Thyroid gland (tissue), 4 donors: ENCODE results near the gene PCED1A.

Experiments
- CTCF ChIP-seq, 6 experiments: fragments of 200-600 bp in 3 of 6; fragments of 450-650 bp in 3 of 6; sonication (generic) in 3 of 6; IDR thresholded peaks; one replicate each; pipeline ENCODE4 v1.5.1; 2016 to 2019; ENCODE audit warnings: antibody characterized with exemption in 6 of 6, mild to moderate bottlenecking in 2 of 6, inconsistent platforms in 1 of 6, moderate library complexity in 1 of 6
- POLR2A ChIP-seq, 2 donors: fragments of 450-650 bp; IDR thresholded peaks; one replicate each; pipeline ENCODE4 v1.6.1; 2017; ENCODE audit warnings: antibody characterized with exemption in 2 of 2, mild to moderate bottlenecking in 2 of 2, moderate library complexity in 1 of 2

- no peak for TF ChIP-seq CTCF (IDR thresholded peaks at IDR 0.05)
- TF ChIP-seq POLR2A (IDR thresholded peaks at IDR 0.05): no peak
Measured at GRCh38 chr20:2793471-2793870, 47.0 kb downstream of the PCED1A start.
